ENCODE data around the gene HERC3.

HERC3 gene

GRCh38 chr4:88747351-88747750 is 155.1 kb downstream of the HERC3 start:
- DNase-seq (ENCODE audit: low spot score) = no peak

GRCh38 chr4:88750369-88750768 is 158.1 kb downstream of the HERC3 start:
- DNase-seq (ENCODE audit: low spot score) = no peak

- DNase-seq (ENCODE audit: low spot score) = no peak
Observed at GRCh38 chr4:88751258-88752075, 159.2 kb downstream of the HERC3 start.

GRCh38 chr4:88752076-88752463 is 159.8 kb downstream of the HERC3 start:
- DNase-seq (ENCODE audit: low spot score) = no peak

GRCh38 chr4:88752754-88753153 is 160.5 kb downstream of the HERC3 start:
- no peak for DNase-seq (ENCODE audit: low spot score)

GRCh38 chr4:88753658-88754571 is 161.6 kb downstream of the HERC3 start:
- no peak for DNase-seq (ENCODE audit: low spot score)

GRCh38 chr4:88754796-88755195 is 162.5 kb downstream of the HERC3 start:
- no peak for DNase-seq (ENCODE audit: low spot score)

- DNase-seq (ENCODE audit: low spot score) = no peak
Observed at GRCh38 chr4:88755454-88755853, 163.2 kb downstream of the HERC3 start.

- no peak for DNase-seq (ENCODE audit: low spot score)
Observed at GRCh38 chr4:88756149-88756548, 163.9 kb downstream of the HERC3 start.

- no peak for DNase-seq (ENCODE audit: low spot score)
Observed at GRCh38 chr4:88757067-88757466, 164.8 kb downstream of the HERC3 start.

- no peak for DNase-seq (ENCODE audit: low spot score)
Observed at GRCh38 chr4:88757776-88758175, 165.5 kb downstream of the HERC3 start.
